ENCODE data around the gene KIRREL3. TPM values are rescaled to one million over a fixed set of nuclear protein-coding genes. Genes with fewer than 3 reads are reported as not detected.

The KIRREL3 gene
- polyA plus RNA-seq, 1 donor (not counting 4 experiments of a cell fraction or from before 2014, with no cell fraction given): 0.04 TPM

- Histone ChIP-seq H3K9me3 (ENCODE audit: control insufficient read depth, low read depth, low read length) (no peaks in the 10 kb centered on the region), H3K4me1 (ENCODE audit: control insufficient read depth, extremely low read depth, insufficient read depth, low read length) (no peaks in the 10 kb centered on the region), H3K27ac (ENCODE audit: control insufficient read depth, insufficient read depth, low read length) (no peak overlapping the region), H3K36me3 (ENCODE audit: control insufficient read depth in 2 of 2, extremely low read depth in 1 of 2, insufficient read depth in 2 of 2, low read length in 2 of 2) (no peaks in the 10 kb centered on the region), H3K9me1 (ENCODE audit: control insufficient read depth, extremely low read depth, insufficient read depth, low read length) (no peaks in the 10 kb centered on the region), H3K9ac (ENCODE audit: control insufficient read depth, extremely low read depth, insufficient read depth, low read length) (no peak overlapping the region), H3K4me2 (ENCODE audit: control insufficient read depth, extremely low read depth, insufficient read depth, low read depth, low read length) (no peak overlapping the region), H4K20me1 (ENCODE audit: control insufficient read depth, extremely low read depth, insufficient read depth, low read length) (no peaks in the 10 kb centered on the region), H3K79me2 (ENCODE audit: control insufficient read depth, insufficient read depth, low read length) (no peaks in the 10 kb centered on the region), H2AFZ (ENCODE audit: control insufficient read depth, low read length) (no peak overlapping the region), H3K4me3 (ENCODE audit: control insufficient read depth in 2 of 3, extremely low read depth in 1 of 3, insufficient read depth in 2 of 3, low read depth in 1 of 3, low read length in 3 of 3) (no peak overlapping the region), H3K27me3 (ENCODE audit: control insufficient read depth, extremely low read depth, insufficient read depth, low read length) (no peaks in the 10 kb centered on the region)
- dilution Hi-C loops (cut with MboI; ENCODE audit: extremely low pct_ligation_motif_present, low sequenced_read_pairs): no loop called here
- DNase-seq (ENCODE audit: low read depth, low spot score) (no peak), FAIRE-seq (no peak)
- no peak for TF ChIP-seq EZH2 (IDR thresholded peaks at IDR 0.05; ENCODE audit: low read length)
- TF ChIP-seq CTCF (optimal IDR thresholded peaks at IDR 0.05 in 1 of 3, IDR thresholded peaks at IDR 0.05 in 1 of 3, conservative IDR thresholded peaks at IDR 0.05 in 1 of 3; ENCODE audit: extremely low read depth in 1 of 3, insufficient read depth in 2 of 3, low read length in 3 of 3): no peak
Observed at GRCh38 chr11:126790550-126791081, 210.0 kb downstream of the KIRREL3 start.

- H3K27ac ChIP-seq (ENCODE audit: control insufficient read depth, insufficient read depth, low read length): no peak overlapping the region
- no peaks in the 10 kb centered on the region for H3K27me3 ChIP-seq (ENCODE audit: control insufficient read depth, extremely low read depth, insufficient read depth, low read length)
- H3K4me1 ChIP-seq (ENCODE audit: control insufficient read depth, extremely low read depth, insufficient read depth, low read length): no peaks in the 10 kb centered on the region
- no peaks in the 10 kb centered on the region for H3K36me3 ChIP-seq (ENCODE audit: control insufficient read depth in 2 of 2, extremely low read depth in 1 of 2, insufficient read depth in 2 of 2, low read length in 2 of 2)
- H2AFZ ChIP-seq (ENCODE audit: control insufficient read depth, low read length): no peak overlapping the region
- H3K4me2 ChIP-seq (ENCODE audit: control insufficient read depth, extremely low read depth, insufficient read depth, low read depth, low read length): no peak overlapping the region
- no peaks in the 10 kb centered on the region for H3K9me1 ChIP-seq (ENCODE audit: control insufficient read depth, extremely low read depth, insufficient read depth, low read length)
- H4K20me1 ChIP-seq (ENCODE audit: control insufficient read depth, extremely low read depth, insufficient read depth, low read length): no peaks in the 10 kb centered on the region
- no peak for DNase-seq (ENCODE audit: low read depth, low spot score)
- H3K9ac ChIP-seq (ENCODE audit: control insufficient read depth, extremely low read depth, insufficient read depth, low read length): no peak overlapping the region
- no peak overlapping the region for H3K4me3 ChIP-seq (ENCODE audit: control insufficient read depth in 2 of 3, extremely low read depth in 1 of 3, insufficient read depth in 2 of 3, low read depth in 1 of 3, low read length in 3 of 3)
- FAIRE-seq: no peak
- dilution Hi-C loops (cut with MboI; ENCODE audit: extremely low pct_ligation_motif_present, low sequenced_read_pairs): no loop called here
- no peaks in the 10 kb centered on the region for H3K9me3 ChIP-seq (ENCODE audit: control insufficient read depth, low read depth, low read length)
- no peak for TF ChIP-seq CTCF (optimal IDR thresholded peaks at IDR 0.05 in 1 of 3, IDR thresholded peaks at IDR 0.05 in 1 of 3, conservative IDR thresholded peaks at IDR 0.05 in 1 of 3; ENCODE audit: extremely low read depth in 1 of 3, insufficient read depth in 2 of 3, low read length in 3 of 3)
- TF ChIP-seq EZH2 (IDR thresholded peaks at IDR 0.05; ENCODE audit: low read length): no peak
- H3K79me2 ChIP-seq (ENCODE audit: control insufficient read depth, insufficient read depth, low read length): no peaks in the 10 kb centered on the region
Observed at GRCh38 chr11:126782810-126783209, 217.8 kb downstream of the KIRREL3 start.
